ENCODE data around the gene ATP2A3. TPM values are rescaled to one million over a fixed set of nuclear protein-coding genes. Genes with fewer than 3 reads are reported as not detected.

Gene ATP2A3
- 9.7 TPM for total RNA-seq
- long read RNA-seq, partial matches to known transcripts = 5 of 8 reads
- long read RNA-seq, other reads (novel, unspliced or antisense) = 3 of 8 reads

- no peak for DNase-seq (ENCODE audit: low spot score)
Observed at GRCh38 chr17:3964203-3965117, at the start of gene ATP2A3. TSS of gene ATP2A3 (minus strand) at chr17:3964437. CDS start at chr17:3964291, 146 bp downstream.

GRCh38 chr17:4010754-4011153 lies 46.5 kb upstream of the ATP2A3 start:
- DNase-seq (ENCODE audit: low spot score) = no peak

- DNase-seq (ENCODE audit: low spot score) = no peak
Observed at GRCh38 chr17:4009186-4009785, 45.0 kb upstream of the ATP2A3 start.

- no peak for DNase-seq (ENCODE audit: low spot score)
Observed at GRCh38 chr17:4008441-4009185, 44.4 kb upstream of the ATP2A3 start.

GRCh38 chr17:4008082-4008435 lies 43.8 kb upstream of the ATP2A3 start:
- DNase-seq (ENCODE audit: low spot score) = no peak

GRCh38 chr17:4007346-4008081 lies 43.3 kb upstream of the ATP2A3 start:
- DNase-seq (ENCODE audit: low spot score) = no peak

- DNase-seq (ENCODE audit: low spot score) = no peak
Observed at GRCh38 chr17:4006745-4007211, 42.5 kb upstream of the ATP2A3 start.

GRCh38 chr17:4006165-4006589 lies 41.9 kb upstream of the ATP2A3 start:
- DNase-seq (ENCODE audit: low spot score) = no peak

GRCh38 chr17:4005296-4006164 lies 41.3 kb upstream of the ATP2A3 start:
- peak; percentile 65 for DNase-seq (ENCODE audit: low spot score)

- DNase-seq (ENCODE audit: low spot score) = peak; percentile 91
Observed at GRCh38 chr17:4004517-4005295, 40.5 kb upstream of the ATP2A3 start.

GRCh38 chr17:4003501-4004421 lies 39.5 kb upstream of the ATP2A3 start:
- peak; percentile 87 for DNase-seq (ENCODE audit: low spot score)

GRCh38 chr17:4003131-4003500 lies 38.9 kb upstream of the ATP2A3 start:
- no peak for DNase-seq (ENCODE audit: low spot score)

GRCh38 chr17:4001048-4001590 lies 36.9 kb upstream of the ATP2A3 start:
- peak; percentile 37 for DNase-seq (ENCODE audit: low spot score)

- DNase-seq (ENCODE audit: low spot score) = no peak
Observed at GRCh38 chr17:3998436-3998835, 34.2 kb upstream of the ATP2A3 start.

- no peak for DNase-seq (ENCODE audit: low spot score)
Observed at GRCh38 chr17:3995067-3995466, 30.8 kb upstream of the ATP2A3 start.

GRCh38 chr17:3994221-3994576 lies 30.0 kb upstream of the ATP2A3 start:
- DNase-seq (ENCODE audit: low spot score) = no peak

- DNase-seq (ENCODE audit: low spot score) = no peak
Observed at GRCh38 chr17:3993493-3994220, 29.4 kb upstream of the ATP2A3 start.
